Tibial nerve (tissue), 4 donors: ENCODE data around the gene PSMA6. TPM values are rescaled to one million over a fixed set of nuclear protein-coding genes. Genes with fewer than 3 reads are reported as not detected.

Experiments
- DNase-seq, 2 donors: peaks; one replicate each; pipeline ENCODE4 v3.0.0-alpha.2; 2019; ENCODE audit warnings: low spot score in 2 of 2
- H3K27ac ChIP-seq, 4 donors: fragments of 200-600 bp; sonication (generic) in 3 of 4; one replicate each; pipeline ENCODE4 v1.5.1; 2017 to 2019; ENCODE audit warnings: mild to moderate bottlenecking in 1 of 4
- H3K27me3 ChIP-seq, 2 donors: fragments of 200-600 bp; sonication (generic) in 1 of 2; one replicate each; pipeline versions ENCODE4 v1.5.1 to v1.6.0; 2017 to 2019
- H3K36me3 ChIP-seq, 3 donors: fragments of 200-600 bp; sonication (generic); one replicate each; pipeline ENCODE4 v1.5.1; 2018 to 2019
- H3K4me1 ChIP-seq, 4 donors: fragments of 200-600 bp; sonication (generic) in 3 of 4; one replicate each; pipeline ENCODE4 v1.5.1; 2017 to 2019
- H3K4me3 ChIP-seq, 4 donors: fragments of 200-600 bp; sonication (generic) in 3 of 4; one replicate each; pipeline ENCODE4 v1.5.1; 2017 to 2019; ENCODE audit warnings: mild to moderate bottlenecking in 1 of 4, moderate library complexity in 1 of 4
- H3K9me3 ChIP-seq, 4 donors: fragments of 200-600 bp; sonication (generic) in 3 of 4; one replicate each; pipeline ENCODE4 v1.5.1; 2017 to 2019
- EP300 ChIP-seq, 2 donors: sonication (generic); formaldehyde crosslinking; IDR thresholded peaks; one replicate each; pipeline ENCODE4 v1.6.1; 2017; ENCODE audit warnings: antibody characterized with exemption in 2 of 2, mild to moderate bottlenecking in 1 of 2
- POLR2A ChIP-seq, 2 donors: fragments of 450-650 bp; IDR thresholded peaks; one replicate each; pipeline ENCODE4 v1.6.1; 2017; ENCODE audit warnings: antibody characterized with exemption in 2 of 2, mild to moderate bottlenecking in 2 of 2, moderate library complexity in 2 of 2
- WGBS, 2 donors: methylation state at CpG; one replicate each; pipeline ENCODE4 v1.1.5; 2018; 5-methylcytosine and 5-hydroxymethylcytosine counted together
- total RNA-seq, 4 donors: library from RNA; depleted of rRNA; stranded (reverse); fragments of >200 nt; gene quantifications; one replicate each; pipeline ENCODE4 v1.1.0, GENCODE V29; 2016
- TF ChIP-seq, protein P1 (sequence below), 5 experiments: fragments of 200-600 bp in 3 of 5; fragments of 450-650 bp in 2 of 5; sonication (generic) in 3 of 5; IDR thresholded peaks; one replicate each; pipeline ENCODE4 v1.5.1; 2016 to 2019; ENCODE audit warnings: antibody characterized with exemption in 5 of 5, mild to moderate bottlenecking in 3 of 5, moderate library complexity in 2 of 5

Gene PSMA6
- total RNA-seq, 4 donors from 2014 or later: 65.3 to 129 (median 87.7) TPM

DNA sequence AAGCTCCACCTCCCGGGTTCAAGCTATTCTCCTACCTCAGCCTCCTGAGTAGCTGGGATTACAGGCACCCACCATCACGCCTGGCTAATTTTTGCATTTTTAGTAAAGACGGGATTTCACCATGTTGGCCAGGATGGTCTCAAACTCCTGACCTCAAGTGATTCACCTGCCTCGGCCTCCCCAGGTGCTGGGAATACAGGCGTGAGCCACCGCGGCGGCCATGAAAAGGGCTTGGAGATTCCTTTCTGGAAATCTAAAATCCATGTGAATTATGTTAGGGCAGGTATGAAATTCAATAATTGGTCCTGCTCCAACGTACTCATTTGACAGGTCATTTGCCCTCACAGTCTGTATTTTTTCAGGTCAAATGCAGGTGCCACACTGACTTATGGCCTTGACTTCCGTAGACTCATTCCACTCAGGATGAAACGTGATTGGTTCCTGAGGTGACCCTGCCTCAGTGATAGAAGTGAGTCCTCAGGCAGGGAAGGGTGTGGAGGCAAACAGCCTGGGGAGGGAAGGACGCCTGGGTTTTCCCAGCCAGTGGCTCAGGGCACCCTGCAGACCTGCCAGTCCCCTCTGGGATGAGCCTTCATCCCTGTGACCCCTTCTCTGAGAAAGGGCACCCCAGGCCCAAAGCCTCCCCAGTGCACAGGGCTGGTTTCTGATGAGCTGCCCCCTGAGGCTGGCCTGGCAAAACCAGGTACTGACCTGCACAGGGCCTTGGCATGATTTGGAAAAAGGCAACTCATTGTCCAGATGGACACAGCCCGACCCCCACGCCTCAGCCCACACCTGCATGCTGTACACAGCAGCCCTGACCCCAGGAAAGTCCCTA, 48.7 kb downstream of the PSMA6 start:
- TF ChIP-seq, protein P1, sequence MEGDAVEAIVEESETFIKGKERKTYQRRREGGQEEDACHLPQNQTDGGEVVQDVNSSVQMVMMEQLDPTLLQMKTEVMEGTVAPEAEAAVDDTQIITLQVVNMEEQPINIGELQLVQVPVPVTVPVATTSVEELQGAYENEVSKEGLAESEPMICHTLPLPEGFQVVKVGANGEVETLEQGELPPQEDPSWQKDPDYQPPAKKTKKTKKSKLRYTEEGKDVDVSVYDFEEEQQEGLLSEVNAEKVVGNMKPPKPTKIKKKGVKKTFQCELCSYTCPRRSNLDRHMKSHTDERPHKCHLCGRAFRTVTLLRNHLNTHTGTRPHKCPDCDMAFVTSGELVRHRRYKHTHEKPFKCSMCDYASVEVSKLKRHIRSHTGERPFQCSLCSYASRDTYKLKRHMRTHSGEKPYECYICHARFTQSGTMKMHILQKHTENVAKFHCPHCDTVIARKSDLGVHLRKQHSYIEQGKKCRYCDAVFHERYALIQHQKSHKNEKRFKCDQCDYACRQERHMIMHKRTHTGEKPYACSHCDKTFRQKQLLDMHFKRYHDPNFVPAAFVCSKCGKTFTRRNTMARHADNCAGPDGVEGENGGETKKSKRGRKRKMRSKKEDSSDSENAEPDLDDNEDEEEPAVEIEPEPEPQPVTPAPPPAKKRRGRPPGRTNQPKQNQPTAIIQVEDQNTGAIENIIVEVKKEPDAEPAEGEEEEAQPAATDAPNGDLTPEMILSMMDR (IDR thresholded peaks at IDR 0.05): no peak
- TF ChIP-seq POLR2A (IDR thresholded peaks at IDR 0.05) (no peak), EP300 (IDR thresholded peaks at IDR 0.05) (no peak)
- Histone ChIP-seq H3K4me3 (peak overlapping the region in 2 of 4 donors; percentile 18 to 40), H3K36me3 (no peaks in the 10 kb centered on the region), H3K4me1 (peaks cover 13 to 82% (median 66%) of the 10 kb centered on the region in 4 donors), H3K27ac (peak overlapping the region; percentile 91 to 98 (median 94)), H3K27me3 (no peaks in the 10 kb centered on the region), H3K9me3 (no peaks in the 10 kb centered on the region)
- DNase-seq: no peak
- 80 to 81% methylated on average over 14 of the region's 14 CpGs for WGBS, 2 donors

- H3K27me3 ChIP-seq: no peaks in the 10 kb centered on the region
- no peak for DNase-seq
- peak overlapping the region in 2 of 4 donors; percentile 18 to 40 for H3K4me3 ChIP-seq
- WGBS, 2 donors: 3 to 9% methylated on average over 4 of the region's 4 CpGs
- H3K27ac ChIP-seq: peak overlapping the region; percentile 91 to 98 (median 94)
- no peaks in the 10 kb centered on the region for H3K36me3 ChIP-seq
- no peak for TF ChIP-seq POLR2A (IDR thresholded peaks at IDR 0.05)
- TF ChIP-seq, protein P1 (IDR thresholded peaks at IDR 0.05): no peak
- TF ChIP-seq EP300 (IDR thresholded peaks at IDR 0.05): no peak
- peaks cover 11 to 76% (median 61%) of the 10 kb centered on the region in 4 donors for H3K4me1 ChIP-seq
- no peaks in the 10 kb centered on the region for H3K9me3 ChIP-seq
Observed at GRCh38 chr14:35341454-35341750, 49.2 kb downstream of the PSMA6 start.

DNA sequence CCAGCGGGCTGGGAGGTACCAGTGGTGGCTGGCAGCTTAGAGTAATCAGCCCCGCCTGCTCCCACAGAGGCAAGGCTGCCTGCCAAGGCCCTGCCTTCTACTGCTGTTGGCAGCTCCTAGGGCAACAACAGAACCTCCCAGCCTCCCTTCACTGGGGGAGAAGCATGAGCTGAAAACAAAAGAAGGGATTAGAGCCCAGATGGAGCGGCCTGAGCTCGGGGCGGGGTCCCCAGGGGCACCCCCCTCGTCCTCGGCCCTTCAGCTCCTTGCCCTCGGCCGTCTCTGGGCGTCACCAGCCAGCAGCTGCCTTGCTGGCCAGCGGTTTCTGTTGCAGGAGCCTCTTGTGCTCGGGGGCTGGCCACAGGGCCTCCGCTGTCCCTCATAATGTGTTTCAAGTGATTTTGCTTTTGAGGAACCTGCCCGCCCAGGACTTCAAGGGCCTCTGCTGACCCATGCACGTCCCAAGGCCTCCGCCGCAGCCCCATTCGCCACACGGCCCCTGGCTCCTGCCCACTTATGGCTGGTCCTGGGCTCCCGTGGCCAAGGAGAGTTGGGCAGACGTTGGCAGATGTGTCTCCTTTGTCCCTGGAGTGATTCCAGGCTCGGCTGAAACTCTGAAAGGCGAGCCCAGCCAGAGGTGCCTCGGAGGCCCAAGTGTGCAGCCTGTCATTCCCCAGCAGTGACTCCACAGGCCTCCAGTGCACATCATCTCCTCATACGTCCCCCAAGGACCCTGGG, 49.7 kb downstream of the PSMA6 start:
- H3K27ac ChIP-seq: peak overlapping the region; percentile 91 to 98 (median 94)
- peak; percentile 92 to 96 for DNase-seq
- H3K36me3 ChIP-seq: no peaks in the 10 kb centered on the region
- no peaks in the 10 kb centered on the region for H3K27me3 ChIP-seq
- H3K9me3 ChIP-seq: no peaks in the 10 kb centered on the region
- peak overlapping the region; percentile 13 to 40 (median 20) for H3K4me3 ChIP-seq
- peaks cover 11 to 74% (median 57%) of the 10 kb centered on the region in 4 donors for H3K4me1 ChIP-seq
- peak; percentile 47 to 76 for TF ChIP-seq POLR2A (IDR thresholded peaks at IDR 0.05)
- TF ChIP-seq EP300 (IDR thresholded peaks at IDR 0.05): peak; percentile 91 to 99
- TF ChIP-seq, protein P1 (IDR thresholded peaks at IDR 0.05): peak in 1 of 5 experiments; percentile 28
- 13 to 14% methylated on average over 11 to 18 of the region's 25 CpGs for WGBS, 2 donors

- H3K4me1 ChIP-seq: peaks cover 4 to 72% (median 52%) of the 10 kb centered on the region in 4 donors
- 35 to 40% methylated on average over 8 of the region's 8 CpGs for WGBS, 2 donors
Observed at GRCh38 chr14:35342489-35343010, 50.4 kb downstream of the PSMA6 start.

More at GRCh38 chr14:35342489-35343010, 50.4 kb downstream of the PSMA6 start:
- H3K27me3 ChIP-seq: no peaks in the 10 kb centered on the region
- TF ChIP-seq, protein P1 (IDR thresholded peaks at IDR 0.05): no peak
- no peak for TF ChIP-seq EP300 (IDR thresholded peaks at IDR 0.05)
- no peak for TF ChIP-seq POLR2A (IDR thresholded peaks at IDR 0.05)
- no peaks in the 10 kb centered on the region for H3K9me3 ChIP-seq
- no peaks in the 10 kb centered on the region for H3K36me3 ChIP-seq
- DNase-seq: no peak
- peak overlapping the region in 3 of 4 donors; percentile 18 to 40 (median 23) for H3K4me3 ChIP-seq
- H3K27ac ChIP-seq: peak overlapping the region; percentile 91 to 98 (median 94)
